Dermis microvascular lymphatic vessel endothelial cell (primary cell): ENCODE results near the gene MATN3. TPM values are rescaled to one million over a fixed set of nuclear protein-coding genes. Genes with fewer than 3 reads are reported as not detected.

ENCODE experiments used
- total RNA-seq: library from RNA; depleted of rRNA; stranded (reverse); fragments of >200 nt; gene quantifications from 2 replicates; pipeline ENCODE4 v1.2.1, GENCODE V29; 2014

MATN3 gene
- total RNA-seq, 1 donor from 2014 or later = 1.0 TPM

Other genes starting within 250 kb of the MATN3 start
- gene TTC32, start 110.7 kb downstream of the MATN3 start, total RNA-seq = 6.3 and 8.7 TPM in 2 replicates
- gene WDR35, start 22.6 kb downstream of the MATN3 start, total RNA-seq = 5.0 and 6.1 TPM in 2 replicates
- gene LAPTM4A, start 39.0 kb upstream of the MATN3 start, total RNA-seq = 101 and 182 TPM in 2 replicates
- gene SDC1, start 212.5 kb upstream of the MATN3 start, total RNA-seq = 2.6 and 16.3 TPM in 2 replicates